Hematopoietic multipotent progenitor cell treated with erythropoietin and hydrocortisone succinate and interleukin-3 and kit ligand, for 17 days (in vitro differentiated cells): ENCODE results near the gene NGF.

Source experiments
- DNase-seq: peaks from one replicate; pipeline ENCODE4 v3.0.0-alpha.2; 2015; ENCODE audit warnings: low spot score

Gene NGF

GRCh38 chr1:115308969-115309368, 29.1 kb downstream of the NGF start:
- DNase-seq: no peak

GRCh38 chr1:115307661-115308060, 30.4 kb downstream of the NGF start:
- DNase-seq: no peak

GRCh38 chr1:115306146-115306545, 31.9 kb downstream of the NGF start:
- DNase-seq: no peak

- no peak for DNase-seq
Observed at GRCh38 chr1:115303364-115303763, 34.7 kb downstream of the NGF start.

- DNase-seq: no peak
Observed at GRCh38 chr1:115302390-115302961, 35.6 kb downstream of the NGF start.

- DNase-seq: no peak
Observed at GRCh38 chr1:115301438-115302020, 36.5 kb downstream of the NGF start.

GRCh38 chr1:115300087-115300876, 37.8 kb downstream of the NGF start:
- no peak for DNase-seq

GRCh38 chr1:115299266-115299665, 38.8 kb downstream of the NGF start:
- DNase-seq: no peak

GRCh38 chr1:115296981-115297380, 41.1 kb downstream of the NGF start:
- no peak for DNase-seq

- no peak for DNase-seq
Observed at GRCh38 chr1:115295904-115296696, 41.9 kb downstream of the NGF start.

- no peak for DNase-seq
Observed at GRCh38 chr1:115293899-115294298, 44.1 kb downstream of the NGF start.

GRCh38 chr1:115293006-115293405, 45.0 kb downstream of the NGF start:
- no peak for DNase-seq

GRCh38 chr1:115291741-115292140, 46.3 kb downstream of the NGF start:
- DNase-seq: no peak

GRCh38 chr1:115289940-115290339, 48.1 kb downstream of the NGF start:
- no peak for DNase-seq

GRCh38 chr1:115288591-115289198, 49.4 kb downstream of the NGF start:
- DNase-seq: no peak

- DNase-seq: no peak
Observed at GRCh38 chr1:115286431-115287205, 51.4 kb downstream of the NGF start.

GRCh38 chr1:115284209-115284608, 53.8 kb downstream of the NGF start:
- DNase-seq: no peak

GRCh38 chr1:115283681-115284146, 54.3 kb downstream of the NGF start:
- no peak for DNase-seq

- no peak for DNase-seq
Observed at GRCh38 chr1:115283249-115283648, 54.8 kb downstream of the NGF start.

- DNase-seq: no peak
Observed at GRCh38 chr1:115282807-115283208, 55.2 kb downstream of the NGF start.

- DNase-seq: no peak
Observed at GRCh38 chr1:115281143-115281542, 56.9 kb downstream of the NGF start.
